Kidney (tissue), 14 donors: ENCODE measurements around the gene ZNF212. TPM values are rescaled to one million over a fixed set of nuclear protein-coding genes. Genes with fewer than 3 reads are reported as not detected.
A peak's percentile ranks its signal among the peaks of the same experiment; 100 is the strongest.

ENCODE experiments used
- DNase-seq, 5 donors: peaks; one replicate each; pipeline ENCODE4 v3.0.0-alpha.2; 2013 to 2020
- FAIRE-seq: peaks from 2 replicates; lab custom pipeline; 2012; peaks lifted over from hg19 to GRCh38; lab: Jason Lieb, UNC
- H3K27ac ChIP-seq, 2 donors: one replicate each; pipeline ENCODE4 v1.7.0; 2013; ENCODE audit warnings: low read depth in 2 of 2, low read length in 2 of 2, inconsistent platforms in 1 of 2
- H3K27me3 ChIP-seq: one replicate; pipeline ENCODE4 v1.7.1; 2013; ENCODE audit warnings: low read length, inconsistent platforms; ENCODE audit not compliant: control insufficient read depth, insufficient read depth
- H3K36me3 ChIP-seq, 3 donors: one replicate each; pipeline versions ENCODE4 v1.7.0 to v1.7.1; 2013; ENCODE audit warnings: low read length in 3 of 3, control low read depth in 1 of 3, inconsistent platforms in 1 of 3; ENCODE audit not compliant: insufficient read depth in 3 of 3, control insufficient read depth in 2 of 3
- H3K4me1 ChIP-seq, 3 donors: one replicate each; pipeline versions ENCODE4 v1.7.0 to v1.7.1; 2013; ENCODE audit warnings: low read length in 3 of 3, inconsistent platforms in 1 of 3, low read depth in 1 of 3; ENCODE audit not compliant: control insufficient read depth in 2 of 3, insufficient read depth in 2 of 3
- H3K4me3 ChIP-seq, 3 donors: one replicate each; pipeline versions ENCODE4 v1.7.0 to v1.8.1; 2013; ENCODE audit warnings: low read length in 3 of 3, control low read depth in 1 of 3, inconsistent platforms in 1 of 3
- H3K9ac ChIP-seq, 3 donors: one replicate each; pipeline versions ENCODE4 v1.7.0 to v1.7.1; 2013; ENCODE audit warnings: low read length in 3 of 3, control low read depth in 1 of 3, inconsistent platforms in 1 of 3
- H3K9me3 ChIP-seq, 3 donors: one replicate each; pipeline versions ENCODE4 v1.7.0 to v1.7.1; 2013; ENCODE audit warnings: low read length in 3 of 3, control low read depth in 1 of 3, inconsistent platforms in 1 of 3; ENCODE audit not compliant: control insufficient read depth in 2 of 3, insufficient read depth in 1 of 3
- intact Hi-C: fragments of 100-400 bp; cut with DNase I; formaldehyde crosslinking; loops from one replicate; pipeline ENCODE4 v1.11.1; 2022
- polyA plus RNA-seq: library from polyadenylated mRNA; stranded (reverse); fragments of 350-450 nt; fragmentation: Illumina TruSeq; extraction: RNeasy Lipid Tissue Mini Kit (QIAGEN cat#74804); gene quantifications from one replicate; pipeline ENCODE4 v1.2.3, GENCODE V29; 2014; ENCODE audit warnings: low read depth, low replicate concordance; ENCODE audit not compliant: insufficient read depth
- total RNA-seq: library from RNA; stranded (reverse); fragmentation: NEBNext Ultra II Directional; extraction: Animal tissue kit (Norgen Biotek cat#: 25700); gene quantifications from one replicate; pipeline ENCODE4 v1.2.1, GENCODE V29; 2021
- TF ChIP-seq, protein P1 (sequence below): IDR thresholded peaks from 3 replicates; pipeline ENCODE4 v1.5.1; 2012; ENCODE audit warnings: mild to moderate bottlenecking, moderate library complexity, borderline replicate concordance; ENCODE audit not compliant: insufficient read depth; ENCODE audit errors: extremely low read depth
- donor health status: control.
- donor health status: control.
- donor health status: control.
- donor health status: control.
- donor health status: control.
- donor health status: DM: yes; HTN: yes; CAD: no.
- donor health status: Normal renal cell carcinoma (clear cell type).

Gene ZNF212
- total and polyA plus RNA-seq, 2 donors from 2014 or later = 7.9 to 13.4 TPM

DNA sequence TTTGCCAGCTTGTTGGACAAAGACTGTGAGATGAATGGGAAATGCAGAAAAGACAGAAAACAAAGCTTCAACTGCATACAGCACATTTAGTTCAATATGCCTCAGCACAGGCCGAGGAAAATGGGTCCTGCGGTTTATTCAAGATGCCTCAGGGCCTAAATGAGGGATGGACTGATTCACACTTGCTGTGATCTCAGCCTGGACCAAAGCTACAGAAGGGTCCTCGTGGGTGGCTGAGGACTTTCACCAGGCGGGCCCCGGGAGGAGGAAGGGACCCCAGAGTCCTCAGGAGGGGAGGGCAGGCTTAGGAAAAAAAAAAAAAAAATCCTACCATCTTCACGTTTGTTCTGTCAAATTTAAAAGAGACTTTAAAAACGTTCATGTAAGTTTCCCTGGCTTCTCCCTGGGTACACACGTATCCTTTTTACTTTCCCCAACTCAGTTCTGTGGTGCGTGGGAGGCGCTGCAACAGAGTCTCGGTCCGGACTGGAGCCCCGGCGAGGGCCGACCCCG lies 21.9 kb downstream of the ZNF212 start:
- H3K27me3 ChIP-seq = no peaks in the 10 kb centered on the region
- peak overlapping the region; percentile 22 to 78 (median 54) for H3K9ac ChIP-seq
- DNase-seq (peak in 3 of 5 donors; percentile 12 to 52 (median 38)), FAIRE-seq (no peak)
- peaks cover 0 to 3% (median 1%) of the 10 kb centered on the region in 3 donors for H3K36me3 ChIP-seq
- peaks cover 0 to 2% (median 0%) of the 10 kb centered on the region in 3 donors for H3K4me1 ChIP-seq
- TF ChIP-seq, protein P1, sequence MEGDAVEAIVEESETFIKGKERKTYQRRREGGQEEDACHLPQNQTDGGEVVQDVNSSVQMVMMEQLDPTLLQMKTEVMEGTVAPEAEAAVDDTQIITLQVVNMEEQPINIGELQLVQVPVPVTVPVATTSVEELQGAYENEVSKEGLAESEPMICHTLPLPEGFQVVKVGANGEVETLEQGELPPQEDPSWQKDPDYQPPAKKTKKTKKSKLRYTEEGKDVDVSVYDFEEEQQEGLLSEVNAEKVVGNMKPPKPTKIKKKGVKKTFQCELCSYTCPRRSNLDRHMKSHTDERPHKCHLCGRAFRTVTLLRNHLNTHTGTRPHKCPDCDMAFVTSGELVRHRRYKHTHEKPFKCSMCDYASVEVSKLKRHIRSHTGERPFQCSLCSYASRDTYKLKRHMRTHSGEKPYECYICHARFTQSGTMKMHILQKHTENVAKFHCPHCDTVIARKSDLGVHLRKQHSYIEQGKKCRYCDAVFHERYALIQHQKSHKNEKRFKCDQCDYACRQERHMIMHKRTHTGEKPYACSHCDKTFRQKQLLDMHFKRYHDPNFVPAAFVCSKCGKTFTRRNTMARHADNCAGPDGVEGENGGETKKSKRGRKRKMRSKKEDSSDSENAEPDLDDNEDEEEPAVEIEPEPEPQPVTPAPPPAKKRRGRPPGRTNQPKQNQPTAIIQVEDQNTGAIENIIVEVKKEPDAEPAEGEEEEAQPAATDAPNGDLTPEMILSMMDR = no peak
- intact Hi-C loops = no loop called here
- peak overlapping the region; percentile 78 to 82 for H3K27ac ChIP-seq
- H3K9me3 ChIP-seq = no peaks in the 10 kb centered on the region
- peak overlapping the region; percentile 50 to 66 (median 62) for H3K4me3 ChIP-seq

DNA sequence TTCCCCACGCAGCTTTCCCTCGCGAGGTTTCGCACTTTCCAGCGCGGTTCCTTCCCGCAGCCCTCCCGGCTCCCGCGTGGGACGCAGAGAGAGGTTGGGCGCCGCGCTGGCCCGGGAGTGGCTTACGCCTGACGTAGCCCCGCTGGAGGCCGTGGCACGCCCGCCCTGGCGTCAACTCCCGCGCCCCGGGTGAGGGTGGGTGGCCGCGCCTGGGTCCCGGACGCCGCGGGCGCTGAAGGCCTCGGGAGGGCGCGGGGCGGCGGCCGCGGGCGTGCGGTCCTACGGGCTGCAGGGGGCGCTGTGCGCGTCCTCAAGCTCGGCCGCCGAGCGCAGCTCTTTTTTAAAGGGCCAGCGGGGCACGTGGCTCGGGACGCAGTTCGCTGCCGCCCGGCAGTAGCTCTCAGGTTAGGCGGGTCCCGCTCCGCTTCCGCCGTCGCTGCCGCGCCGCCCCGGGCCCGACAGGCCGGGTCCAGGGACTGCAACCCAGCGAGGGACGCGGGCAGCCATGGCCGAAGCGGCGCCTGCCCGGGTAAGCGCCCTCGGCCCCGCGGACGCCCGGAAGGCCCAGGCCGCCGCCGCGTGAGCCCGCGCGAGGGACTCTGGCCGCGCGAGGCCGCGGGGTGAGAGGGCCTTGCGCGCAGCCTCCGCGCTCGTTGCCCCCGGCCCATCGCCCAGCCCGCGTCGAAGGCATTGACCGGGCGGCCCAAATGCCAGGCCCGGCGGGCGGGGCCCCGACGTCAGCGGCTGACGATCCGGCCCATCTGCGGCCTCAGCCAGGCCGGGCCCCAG lies 22.6 kb downstream of the ZNF212 start, which contains the start of gene ZNF783:
Gene ZNF783 (plus strand): TSS at position 368 of the 789 bp plus-strand sequence. CDS start 138 bp downstream, at position 506.
- no peak for FAIRE-seq

DNA sequence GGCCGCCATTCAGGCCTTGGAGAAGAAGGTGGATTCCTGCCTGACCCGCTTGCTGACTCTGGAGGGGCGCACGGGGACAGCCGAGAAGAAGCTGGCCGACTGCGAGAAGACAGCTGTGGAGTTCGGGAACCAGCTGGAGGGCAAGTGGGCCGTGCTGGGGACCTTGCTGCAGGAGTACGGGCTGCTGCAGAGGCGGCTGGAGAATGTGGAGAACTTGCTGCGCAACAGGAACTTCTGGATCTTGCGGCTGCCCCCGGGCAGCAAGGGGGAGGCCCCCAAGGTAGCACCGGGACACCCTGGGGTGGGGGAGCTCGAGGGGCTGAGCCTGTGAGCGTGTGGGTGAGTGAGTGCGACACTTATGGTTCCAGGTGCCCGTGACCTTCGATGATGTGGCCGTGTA lies 27.0 kb downstream of the ZNF212 start:
- Histone ChIP-seq H3K9me3 (no peaks in the 10 kb centered on the region), H3K27ac (no peak overlapping the region), H3K27me3 (no peaks in the 10 kb centered on the region), H3K4me3 (no peak overlapping the region), H3K4me1 (peaks cover 0 to 2% (median 0%) of the 10 kb centered on the region in 3 donors), H3K36me3 (peaks cover 5 to 20% (median 7%) of the 10 kb centered on the region in 3 donors), H3K9ac (no peak overlapping the region)
- FAIRE-seq (no peak), DNase-seq (no peak)
- intact Hi-C loops = no loop called here
- TF ChIP-seq, protein P1 = no peak

More for the DNA sequence above, 22.6 kb downstream of the ZNF212 start, which contains the start of gene ZNF783:
- Histone ChIP-seq H3K27ac (peak within 1 kb of the TSS; percentile 78 to 82), H3K27me3 (no peaks in the 10 kb centered on the region), H3K9me3 (no peaks in the 10 kb centered on the region), H3K4me1 (peaks cover 0 to 2% (median 0%) of the 10 kb centered on the region in 3 donors), H3K4me3 (peak within 1 kb of the TSS; percentile 50 to 66 (median 62)), H3K36me3 (peaks cover 1 to 5% (median 3%) of the 10 kb centered on the region in 3 donors), H3K9ac (peak within 1 kb of the TSS; percentile 22 to 78 (median 77))
- TF ChIP-seq, protein P1 = peak; percentile 86
- intact Hi-C loops = no loop called here
- peak; percentile 84 to 96 (median 90) for DNase-seq
